GM19438 (cell line): ENCODE results near the gene SPEM1.
"Not testable (repeated sequence)": the region's sequence is repeated elsewhere in the genome, so short reads cannot be mapped to it uniquely, and the experiment has no call there.

Source experiments
- ATAC-seq: cut with Tn5 transposase; IDR thresholded peaks from one replicate; pipeline ENCODE4 v1.9.1; 2021; ENCODE audit warnings: low read depth; ENCODE audit not compliant: unreplicated experiment

Gene SPEM1

GRCh38 chr17:7467498-7467897, 47.4 kb downstream of the SPEM1 start:
- no peak for ATAC-seq

GRCh38 chr17:7468290-7468689, 48.2 kb downstream of the SPEM1 start:
- no peak for ATAC-seq

GRCh38 chr17:7468804-7469389, 48.8 kb downstream of the SPEM1 start:
- no peak for ATAC-seq

GRCh38 chr17:7469843-7470242, 49.7 kb downstream of the SPEM1 start:
- not testable (repeated sequence) for ATAC-seq

- ATAC-seq, result not testable (repeated sequence)
These were observed 50.4 kb downstream of the SPEM1 start for GRCh38 chr17:7470457-7470973.
